ENCODE data around the gene OR13A1.
"Not testable (repeated sequence)": the region's sequence is repeated elsewhere in the genome, so short reads cannot be mapped to it uniquely, and the experiment has no call there.

Gene OR13A1

GRCh38 chr10:45276146-45276545 lies 39.3 kb downstream of the OR13A1 start:
- not testable (repeated sequence) for ATAC-seq (replicated peaks; ENCODE audit: extremely low read depth, poor library complexity, severe bottlenecking); H3K27ac Mint-ChIP-seq (ENCODE audit: low read depth); H3K9me3 Mint-ChIP-seq; H3K36me3 Mint-ChIP-seq (ENCODE audit: insufficient read depth); H3K4me3 Mint-ChIP-seq; DNase-seq (ENCODE audit: low spot score in 2 of 2); H3K4me1 Mint-ChIP-seq
- peaks cover 27% of the 10 kb centered on the region for H3K27me3 Mint-ChIP-seq

- ATAC-seq (replicated peaks; ENCODE audit: extremely low read depth, poor library complexity, severe bottlenecking) (no peak), DNase-seq (ENCODE audit: low spot score in 2 of 2) (no peak)
- no peak overlapping the region for H3K4me3 Mint-ChIP-seq
- H3K27me3 Mint-ChIP-seq, result peaks cover 29% of the 10 kb centered on the region
- H3K27ac Mint-ChIP-seq (ENCODE audit: low read depth), result no peak overlapping the region
- H3K4me1 Mint-ChIP-seq, result no peaks in the 10 kb centered on the region
- H3K36me3 Mint-ChIP-seq (ENCODE audit: insufficient read depth), result no peaks in the 10 kb centered on the region
- H3K9me3 Mint-ChIP-seq, result no peaks in the 10 kb centered on the region
Measured at GRCh38 chr10:45274364-45274763, 41.0 kb downstream of the OR13A1 start.

- H3K4me1 Mint-ChIP-seq; H3K4me3 Mint-ChIP-seq; H3K27ac Mint-ChIP-seq (ENCODE audit: low read depth); DNase-seq (ENCODE audit: low spot score in 2 of 2); H3K9me3 Mint-ChIP-seq; ATAC-seq (replicated peaks; ENCODE audit: extremely low read depth, poor library complexity, severe bottlenecking); H3K36me3 Mint-ChIP-seq (ENCODE audit: insufficient read depth): not testable (repeated sequence)
- H3K27me3 Mint-ChIP-seq, result peaks cover 87% of the 10 kb centered on the region
Measured at GRCh38 chr10:45267777-45268176, 47.6 kb downstream of the OR13A1 start.

GRCh38 chr10:45265996-45266395 lies 49.4 kb downstream of the OR13A1 start:
- H3K27ac Mint-ChIP-seq (ENCODE audit: low read depth), result no peak overlapping the region
- peaks cover 2% of the 10 kb centered on the region for H3K36me3 Mint-ChIP-seq (ENCODE audit: insufficient read depth)
- H3K4me1 Mint-ChIP-seq, result no peaks in the 10 kb centered on the region
- peaks cover 99% of the 10 kb centered on the region for H3K27me3 Mint-ChIP-seq
- no peak for ATAC-seq (replicated peaks; ENCODE audit: extremely low read depth, poor library complexity, severe bottlenecking)
- H3K4me3 Mint-ChIP-seq, result no peak overlapping the region
- peaks cover 6% of the 10 kb centered on the region for H3K9me3 Mint-ChIP-seq
- DNase-seq (ENCODE audit: low spot score in 2 of 2), result no peak

- peaks cover 71% of the 10 kb centered on the region for H3K27me3 Mint-ChIP-seq
- no peaks in the 10 kb centered on the region for H3K4me1 Mint-ChIP-seq
- ATAC-seq (replicated peaks; ENCODE audit: extremely low read depth, poor library complexity, severe bottlenecking) (no peak), DNase-seq (ENCODE audit: low spot score in 2 of 2) (no peak)
- no peak overlapping the region for H3K4me3 Mint-ChIP-seq
- H3K27ac Mint-ChIP-seq (ENCODE audit: low read depth), result no peak overlapping the region
- no peaks in the 10 kb centered on the region for H3K9me3 Mint-ChIP-seq
- no peaks in the 10 kb centered on the region for H3K36me3 Mint-ChIP-seq (ENCODE audit: insufficient read depth)
Measured at GRCh38 chr10:45261946-45262345, 53.5 kb downstream of the OR13A1 start.

GRCh38 chr10:45261243-45261775 lies 54.1 kb downstream of the OR13A1 start:
- no peaks in the 10 kb centered on the region for H3K4me1 Mint-ChIP-seq
- no peaks in the 10 kb centered on the region for H3K9me3 Mint-ChIP-seq
- peaks cover 65% of the 10 kb centered on the region for H3K27me3 Mint-ChIP-seq
- no peak overlapping the region for H3K27ac Mint-ChIP-seq (ENCODE audit: low read depth)
- ATAC-seq (replicated peaks; ENCODE audit: extremely low read depth, poor library complexity, severe bottlenecking) (no peak), DNase-seq (ENCODE audit: low spot score in 2 of 2) (no peak)
- no peaks in the 10 kb centered on the region for H3K36me3 Mint-ChIP-seq (ENCODE audit: insufficient read depth)
- no peak overlapping the region for H3K4me3 Mint-ChIP-seq

GRCh38 chr10:45260635-45261034 lies 54.8 kb downstream of the OR13A1 start:
- H3K4me1 Mint-ChIP-seq; DNase-seq (ENCODE audit: low spot score in 2 of 2); H3K9me3 Mint-ChIP-seq; H3K36me3 Mint-ChIP-seq (ENCODE audit: insufficient read depth); ATAC-seq (replicated peaks; ENCODE audit: extremely low read depth, poor library complexity, severe bottlenecking); H3K4me3 Mint-ChIP-seq; H3K27ac Mint-ChIP-seq (ENCODE audit: low read depth): not testable (repeated sequence)
- H3K27me3 Mint-ChIP-seq, result peaks cover 59% of the 10 kb centered on the region

- not testable (repeated sequence) for H3K36me3 Mint-ChIP-seq (ENCODE audit: insufficient read depth); H3K9me3 Mint-ChIP-seq; H3K4me3 Mint-ChIP-seq; ATAC-seq (replicated peaks; ENCODE audit: extremely low read depth, poor library complexity, severe bottlenecking); H3K27ac Mint-ChIP-seq (ENCODE audit: low read depth); DNase-seq (ENCODE audit: low spot score in 2 of 2); H3K4me1 Mint-ChIP-seq
- H3K27me3 Mint-ChIP-seq, result peaks cover 52% of the 10 kb centered on the region
Measured at GRCh38 chr10:45259786-45260495, 55.5 kb downstream of the OR13A1 start.

- Mint-ChIP-seq H3K9me3 (no peaks in the 10 kb centered on the region), H3K27ac (ENCODE audit: low read depth) (no peak overlapping the region), H3K36me3 (ENCODE audit: insufficient read depth) (no peaks in the 10 kb centered on the region), H3K4me3 (no peak overlapping the region), H3K4me1 (no peaks in the 10 kb centered on the region), H3K27me3 (peaks cover 28% of the 10 kb centered on the region)
- DNase-seq (ENCODE audit: low spot score in 2 of 2) (no peak), ATAC-seq (replicated peaks; ENCODE audit: extremely low read depth, poor library complexity, severe bottlenecking) (no peak)
Measured at GRCh38 chr10:45257600-45257999, 57.8 kb downstream of the OR13A1 start.

GRCh38 chr10:45256246-45256645 lies 59.2 kb downstream of the OR13A1 start:
- ATAC-seq (replicated peaks; ENCODE audit: extremely low read depth, poor library complexity, severe bottlenecking) (no peak), DNase-seq (ENCODE audit: low spot score in 2 of 2) (no peak)
- Mint-ChIP-seq H3K4me3 (no peak overlapping the region), H3K27me3 (peaks cover 15% of the 10 kb centered on the region), H3K4me1 (no peaks in the 10 kb centered on the region), H3K27ac (ENCODE audit: low read depth) (no peak overlapping the region), H3K9me3 (no peaks in the 10 kb centered on the region), H3K36me3 (ENCODE audit: insufficient read depth) (no peaks in the 10 kb centered on the region)

- H3K27ac Mint-ChIP-seq (ENCODE audit: low read depth), result no peak overlapping the region
- H3K4me3 Mint-ChIP-seq, result no peak overlapping the region
- DNase-seq (ENCODE audit: low spot score in 2 of 2) (no peak), ATAC-seq (replicated peaks; ENCODE audit: extremely low read depth, poor library complexity, severe bottlenecking) (no peak)
- peaks cover 14% of the 10 kb centered on the region for H3K27me3 Mint-ChIP-seq
- H3K4me1 Mint-ChIP-seq, result peaks cover 2% of the 10 kb centered on the region
- H3K36me3 Mint-ChIP-seq (ENCODE audit: insufficient read depth), result no peaks in the 10 kb centered on the region
- H3K9me3 Mint-ChIP-seq, result no peaks in the 10 kb centered on the region
Measured at GRCh38 chr10:45255706-45256105, 59.7 kb downstream of the OR13A1 start.

GRCh38 chr10:45254892-45255291 lies 60.5 kb downstream of the OR13A1 start:
- no peak for ATAC-seq (replicated peaks; ENCODE audit: extremely low read depth, poor library complexity, severe bottlenecking)
- H3K4me1 Mint-ChIP-seq, result peaks cover 4% of the 10 kb centered on the region
- H3K36me3 Mint-ChIP-seq (ENCODE audit: insufficient read depth), result no peaks in the 10 kb centered on the region
- no peak overlapping the region for H3K27ac Mint-ChIP-seq (ENCODE audit: low read depth)
- peaks cover 15% of the 10 kb centered on the region for H3K27me3 Mint-ChIP-seq
- no peak for DNase-seq (ENCODE audit: low spot score in 2 of 2)
- no peak overlapping the region for H3K4me3 Mint-ChIP-seq
- no peaks in the 10 kb centered on the region for H3K9me3 Mint-ChIP-seq

- no peak overlapping the region for H3K4me3 Mint-ChIP-seq
- no peaks in the 10 kb centered on the region for H3K36me3 Mint-ChIP-seq (ENCODE audit: insufficient read depth)
- H3K27me3 Mint-ChIP-seq, result peaks cover 17% of the 10 kb centered on the region
- no peaks in the 10 kb centered on the region for H3K9me3 Mint-ChIP-seq
- H3K4me1 Mint-ChIP-seq, result peaks cover 4% of the 10 kb centered on the region
- no peak for ATAC-seq (replicated peaks; ENCODE audit: extremely low read depth, poor library complexity, severe bottlenecking)
- H3K27ac Mint-ChIP-seq (ENCODE audit: low read depth), result no peak overlapping the region
- no peak for DNase-seq (ENCODE audit: low spot score in 2 of 2)
Measured at GRCh38 chr10:45253183-45253914, 62.1 kb downstream of the OR13A1 start.

All from central memory CD8-positive, alpha-beta T cell (primary cell).